Tibial nerve (tissue), 4 donors: ENCODE measurements around the gene LIN7A.

Experiments used
- EP300 ChIP-seq, 2 donors: sonication (generic); formaldehyde crosslinking; IDR thresholded peaks; one replicate each; pipeline ENCODE4 v1.6.1; 2017; ENCODE audit warnings: antibody characterized with exemption in 2 of 2, mild to moderate bottlenecking in 1 of 2
- POLR2A ChIP-seq, 2 donors: fragments of 450-650 bp; IDR thresholded peaks; one replicate each; pipeline ENCODE4 v1.6.1; 2017; ENCODE audit warnings: antibody characterized with exemption in 2 of 2, mild to moderate bottlenecking in 2 of 2, moderate library complexity in 2 of 2
- TF ChIP-seq, protein P1 (sequence below), 5 experiments: fragments of 200-600 bp in 3 of 5; fragments of 450-650 bp in 2 of 5; sonication (generic) in 3 of 5; IDR thresholded peaks; one replicate each; pipeline ENCODE4 v1.5.1; 2016 to 2019; ENCODE audit warnings: antibody characterized with exemption in 5 of 5, mild to moderate bottlenecking in 3 of 5, moderate library complexity in 2 of 5

DNA sequence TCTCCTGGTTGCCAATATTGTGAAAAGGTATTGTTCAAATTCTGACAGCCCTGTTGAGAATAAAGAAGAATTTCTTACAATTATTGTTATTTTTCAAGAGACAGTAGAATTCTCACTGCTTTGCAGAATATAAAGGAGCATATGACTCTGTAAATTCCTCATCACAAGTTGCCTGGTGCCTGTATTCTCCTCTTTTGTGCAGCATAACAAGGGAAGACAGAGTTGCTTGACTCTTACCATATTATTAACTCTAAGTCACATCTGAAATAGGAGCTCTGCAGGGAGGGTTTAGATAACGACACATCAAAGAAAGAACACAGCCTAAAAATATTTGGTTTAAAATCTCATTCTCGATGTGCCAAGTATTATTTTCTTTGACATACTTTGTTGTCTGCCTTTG lies 189.9 kb downstream of the LIN7A start:
- TF ChIP-seq, protein P1, sequence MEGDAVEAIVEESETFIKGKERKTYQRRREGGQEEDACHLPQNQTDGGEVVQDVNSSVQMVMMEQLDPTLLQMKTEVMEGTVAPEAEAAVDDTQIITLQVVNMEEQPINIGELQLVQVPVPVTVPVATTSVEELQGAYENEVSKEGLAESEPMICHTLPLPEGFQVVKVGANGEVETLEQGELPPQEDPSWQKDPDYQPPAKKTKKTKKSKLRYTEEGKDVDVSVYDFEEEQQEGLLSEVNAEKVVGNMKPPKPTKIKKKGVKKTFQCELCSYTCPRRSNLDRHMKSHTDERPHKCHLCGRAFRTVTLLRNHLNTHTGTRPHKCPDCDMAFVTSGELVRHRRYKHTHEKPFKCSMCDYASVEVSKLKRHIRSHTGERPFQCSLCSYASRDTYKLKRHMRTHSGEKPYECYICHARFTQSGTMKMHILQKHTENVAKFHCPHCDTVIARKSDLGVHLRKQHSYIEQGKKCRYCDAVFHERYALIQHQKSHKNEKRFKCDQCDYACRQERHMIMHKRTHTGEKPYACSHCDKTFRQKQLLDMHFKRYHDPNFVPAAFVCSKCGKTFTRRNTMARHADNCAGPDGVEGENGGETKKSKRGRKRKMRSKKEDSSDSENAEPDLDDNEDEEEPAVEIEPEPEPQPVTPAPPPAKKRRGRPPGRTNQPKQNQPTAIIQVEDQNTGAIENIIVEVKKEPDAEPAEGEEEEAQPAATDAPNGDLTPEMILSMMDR (IDR thresholded peaks at IDR 0.05) = no peak
- no peak for TF ChIP-seq POLR2A (IDR thresholded peaks at IDR 0.05)
- TF ChIP-seq EP300 (IDR thresholded peaks at IDR 0.05) = no peak
